ENCODE measurements around the gene RGS2. TPM values are rescaled to one million over a fixed set of nuclear protein-coding genes. Genes with fewer than 3 reads are reported as not detected.

RGS2 gene
- total RNA-seq, 1 donor from 2014 or later, result 14.4 TPM

GRCh38 chr1:192776998-192777397 is 31.8 kb upstream of the RGS2 start:
- Histone ChIP-seq H3K36me3 (no peaks in the 10 kb centered on the region), H3K9me3 (ENCODE audit: low read depth) (no peaks in the 10 kb centered on the region), H3K27ac (no peak overlapping the region), H3K27me3 (no peaks in the 10 kb centered on the region), H3K4me3 (no peak overlapping the region), H2AFZ (replicated peaks) (no peak overlapping the region), H4K20me1 (ENCODE audit: low read depth) (no peaks in the 10 kb centered on the region), H3K79me2 (ENCODE audit: low read depth) (no peaks in the 10 kb centered on the region), H3K4me2 (no peak overlapping the region), H3F3A (ENCODE audit: low read depth) (no peaks in the 10 kb centered on the region), H3K4me1 (no peaks in the 10 kb centered on the region), H3K9ac (no peak overlapping the region)
- Mint-ChIP-seq H3K9me3 (peaks cover 10% of the 10 kb centered on the region), H3K4me3 (no peak overlapping the region), H3K27me3 (ENCODE audit: insufficient read depth, low read depth) (no peaks in the 10 kb centered on the region), H3K27ac (no peak overlapping the region), H3K4me1 (no peaks in the 10 kb centered on the region), H3K36me3 (no peaks in the 10 kb centered on the region)
- no peak for DNase-seq (ENCODE audit: low spot score)
- no peak for TF ChIP-seq EZH2 (IDR thresholded peaks at IDR 0.05)
- no peak for TF ChIP-seq EZH2phosphoT487 (IDR thresholded peaks at IDR 0.05)
- no peak for TF ChIP-seq CTCF (IDR thresholded peaks at IDR 0.05)

- no peaks in the 10 kb centered on the region for H3K4me1 Mint-ChIP-seq
- H3K36me3 ChIP-seq, result no peaks in the 10 kb centered on the region
- no peak overlapping the region for H3K27ac ChIP-seq
- DNase-seq (ENCODE audit: low spot score), result no peak
- H2AFZ ChIP-seq (replicated peaks), result no peak overlapping the region
- H3K4me1 ChIP-seq, result no peaks in the 10 kb centered on the region
- H3K27me3 Mint-ChIP-seq (ENCODE audit: insufficient read depth, low read depth), result no peaks in the 10 kb centered on the region
- H3K9me3 ChIP-seq (ENCODE audit: low read depth), result no peaks in the 10 kb centered on the region
- no peaks in the 10 kb centered on the region for H3K79me2 ChIP-seq (ENCODE audit: low read depth)
- no peak overlapping the region for H3K4me3 ChIP-seq
- no peak overlapping the region for H3K4me2 ChIP-seq
- H3K36me3 Mint-ChIP-seq, result no peaks in the 10 kb centered on the region
- H3K27me3 ChIP-seq, result no peaks in the 10 kb centered on the region
- no peaks in the 10 kb centered on the region for H4K20me1 ChIP-seq (ENCODE audit: low read depth)
- TF ChIP-seq EZH2 (IDR thresholded peaks at IDR 0.05), result no peak
- no peak for TF ChIP-seq CTCF (IDR thresholded peaks at IDR 0.05)
- TF ChIP-seq EZH2phosphoT487 (IDR thresholded peaks at IDR 0.05), result no peak
- peaks cover 15% of the 10 kb centered on the region for H3K9me3 Mint-ChIP-seq
- H3K27ac Mint-ChIP-seq, result no peak overlapping the region
- H3K4me3 Mint-ChIP-seq, result no peak overlapping the region
- no peak overlapping the region for H3K9ac ChIP-seq
- no peaks in the 10 kb centered on the region for H3F3A ChIP-seq (ENCODE audit: low read depth)
Measured at GRCh38 chr1:192783791-192784190, 25.0 kb upstream of the RGS2 start.

- H2AFZ ChIP-seq (replicated peaks), result no peak overlapping the region
Measured at GRCh38 chr1:192784397-192784796, 24.4 kb upstream of the RGS2 start.

More at GRCh38 chr1:192784397-192784796, 24.4 kb upstream of the RGS2 start:
- H3K27ac Mint-ChIP-seq, result no peak overlapping the region
- H3F3A ChIP-seq (ENCODE audit: low read depth), result no peaks in the 10 kb centered on the region
- no peaks in the 10 kb centered on the region for H3K4me1 ChIP-seq
- no peaks in the 10 kb centered on the region for H3K36me3 Mint-ChIP-seq
- peaks cover 13% of the 10 kb centered on the region for H3K9me3 Mint-ChIP-seq
- no peak overlapping the region for H3K9ac ChIP-seq
- no peak overlapping the region for H3K4me3 ChIP-seq
- H3K27me3 ChIP-seq, result no peaks in the 10 kb centered on the region
- no peaks in the 10 kb centered on the region for H3K27me3 Mint-ChIP-seq (ENCODE audit: insufficient read depth, low read depth)
- H3K36me3 ChIP-seq, result no peaks in the 10 kb centered on the region
- no peak overlapping the region for H3K4me3 Mint-ChIP-seq
- H3K4me2 ChIP-seq, result no peak overlapping the region
- H4K20me1 ChIP-seq (ENCODE audit: low read depth), result no peaks in the 10 kb centered on the region
- no peak overlapping the region for H3K27ac ChIP-seq
- no peaks in the 10 kb centered on the region for H3K79me2 ChIP-seq (ENCODE audit: low read depth)
- no peaks in the 10 kb centered on the region for H3K4me1 Mint-ChIP-seq
- no peaks in the 10 kb centered on the region for H3K9me3 ChIP-seq (ENCODE audit: low read depth)
- DNase-seq (ENCODE audit: low spot score), result no peak
- no peak for TF ChIP-seq CTCF (IDR thresholded peaks at IDR 0.05)
- TF ChIP-seq EZH2phosphoT487 (IDR thresholded peaks at IDR 0.05), result no peak
- no peak for TF ChIP-seq EZH2 (IDR thresholded peaks at IDR 0.05)
